HG03521 (cell line): ENCODE measurements around the gene CUX1.
"Not testable (repeated sequence)": the region's sequence is repeated elsewhere in the genome, so short reads cannot be mapped to it uniquely, and the experiment has no call there.

Experiments used
- ATAC-seq: cut with Tn5 transposase; IDR thresholded peaks from one replicate; pipeline ENCODE4 v1.9.1; 2021; ENCODE audit warnings: mild to moderate bottlenecking, moderate library complexity; ENCODE audit not compliant: unreplicated experiment

CUX1 gene

GRCh38 chr7:102165136-102165535 is 347.7 kb downstream of the CUX1 start:
- ATAC-seq: no peak

- no peak for ATAC-seq
Measured at GRCh38 chr7:102167254-102167653, 349.8 kb downstream of the CUX1 start.

GRCh38 chr7:102169651-102170392 is 352.4 kb downstream of the CUX1 start:
- ATAC-seq: no peak

- ATAC-seq: no peak
Measured at GRCh38 chr7:102170393-102170970, 353.1 kb downstream of the CUX1 start.

- no peak for ATAC-seq
Measured at GRCh38 chr7:102173669-102174068, 356.2 kb downstream of the CUX1 start.

- no peak for ATAC-seq
Measured at GRCh38 chr7:102175423-102176170, 358.2 kb downstream of the CUX1 start.

GRCh38 chr7:102178410-102178809 is 361.0 kb downstream of the CUX1 start:
- ATAC-seq: no peak

GRCh38 chr7:102180727-102181126 is 363.3 kb downstream of the CUX1 start:
- ATAC-seq: no peak

GRCh38 chr7:102181517-102181916 is 364.1 kb downstream of the CUX1 start:
- no peak for ATAC-seq

- ATAC-seq: no peak
Measured at GRCh38 chr7:102182016-102182415, 364.6 kb downstream of the CUX1 start.

GRCh38 chr7:102183848-102184247 is 366.4 kb downstream of the CUX1 start:
- not testable (repeated sequence) for ATAC-seq

- ATAC-seq: no peak
Measured at GRCh38 chr7:102184303-102184702, 366.9 kb downstream of the CUX1 start.

- no peak for ATAC-seq
Measured at GRCh38 chr7:102185796-102186195, 368.4 kb downstream of the CUX1 start.

GRCh38 chr7:102186306-102186705 is 368.9 kb downstream of the CUX1 start:
- no peak for ATAC-seq

- no peak for ATAC-seq
Measured at GRCh38 chr7:102188746-102189145, 371.3 kb downstream of the CUX1 start.

GRCh38 chr7:102189756-102190155 is 372.3 kb downstream of the CUX1 start:
- ATAC-seq: no peak

- no peak for ATAC-seq
Measured at GRCh38 chr7:102190776-102191350, 373.4 kb downstream of the CUX1 start.

- ATAC-seq: no peak
Measured at GRCh38 chr7:102191556-102192379, 374.3 kb downstream of the CUX1 start.

- no peak for ATAC-seq
Measured at GRCh38 chr7:102192790-102193189, 375.4 kb downstream of the CUX1 start.

GRCh38 chr7:102193806-102194205 is 376.4 kb downstream of the CUX1 start:
- ATAC-seq: no peak

GRCh38 chr7:102195361-102195760 is 377.9 kb downstream of the CUX1 start:
- ATAC-seq: no peak
